LNCAP (cell line): ENCODE results near the gene PRDM15.

ENCODE experiments used
- TF ChIP-seq, protein P1 (sequence below): fragments of 450-650 bp; IDR thresholded peaks from 2 replicates; pipeline ENCODE4 v1.5.1; 2017; ENCODE audit warnings: mild to moderate bottlenecking

PRDM15 gene

DNA sequence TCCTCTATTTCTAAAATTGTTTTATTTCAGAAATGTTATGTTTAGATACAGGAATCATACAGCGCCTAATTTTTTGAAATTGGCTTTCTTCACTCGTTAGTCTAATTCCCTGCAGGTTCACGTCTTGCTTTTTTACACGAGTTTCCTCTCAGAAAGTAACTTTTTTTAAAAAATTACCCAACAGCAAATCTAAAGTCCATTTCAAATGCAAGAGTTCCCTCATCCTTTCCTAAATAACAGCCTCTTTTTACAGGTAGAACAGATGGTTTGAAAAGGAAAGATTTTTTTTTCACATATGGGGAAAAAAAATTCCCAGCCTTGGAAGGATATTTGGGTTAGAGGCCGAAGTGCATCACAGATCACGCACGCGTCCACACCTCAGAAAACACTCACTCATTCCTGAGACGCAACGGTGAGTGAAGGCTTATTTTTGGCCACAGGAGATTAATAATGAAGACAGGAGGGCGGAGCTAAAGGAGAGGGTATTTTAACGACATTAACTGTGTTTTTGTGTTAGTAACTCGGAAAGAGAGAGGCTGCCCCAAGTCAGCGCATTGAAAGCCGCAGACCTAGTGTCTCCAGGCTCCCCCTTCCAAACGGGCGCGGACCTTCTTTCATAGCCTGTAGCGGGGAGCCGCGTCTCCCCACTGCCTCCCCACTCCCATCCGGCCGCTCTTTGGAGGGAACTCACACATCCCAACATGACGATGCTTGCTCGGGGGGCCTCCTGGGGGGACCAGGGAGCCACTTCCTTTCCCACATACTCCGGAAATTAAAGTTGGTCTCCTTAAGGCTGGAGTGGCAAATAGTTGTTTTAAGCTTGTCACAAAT, 111.3 kb downstream of the PRDM15 start:
- TF ChIP-seq, protein P1, sequence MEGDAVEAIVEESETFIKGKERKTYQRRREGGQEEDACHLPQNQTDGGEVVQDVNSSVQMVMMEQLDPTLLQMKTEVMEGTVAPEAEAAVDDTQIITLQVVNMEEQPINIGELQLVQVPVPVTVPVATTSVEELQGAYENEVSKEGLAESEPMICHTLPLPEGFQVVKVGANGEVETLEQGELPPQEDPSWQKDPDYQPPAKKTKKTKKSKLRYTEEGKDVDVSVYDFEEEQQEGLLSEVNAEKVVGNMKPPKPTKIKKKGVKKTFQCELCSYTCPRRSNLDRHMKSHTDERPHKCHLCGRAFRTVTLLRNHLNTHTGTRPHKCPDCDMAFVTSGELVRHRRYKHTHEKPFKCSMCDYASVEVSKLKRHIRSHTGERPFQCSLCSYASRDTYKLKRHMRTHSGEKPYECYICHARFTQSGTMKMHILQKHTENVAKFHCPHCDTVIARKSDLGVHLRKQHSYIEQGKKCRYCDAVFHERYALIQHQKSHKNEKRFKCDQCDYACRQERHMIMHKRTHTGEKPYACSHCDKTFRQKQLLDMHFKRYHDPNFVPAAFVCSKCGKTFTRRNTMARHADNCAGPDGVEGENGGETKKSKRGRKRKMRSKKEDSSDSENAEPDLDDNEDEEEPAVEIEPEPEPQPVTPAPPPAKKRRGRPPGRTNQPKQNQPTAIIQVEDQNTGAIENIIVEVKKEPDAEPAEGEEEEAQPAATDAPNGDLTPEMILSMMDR = no peak

DNA sequence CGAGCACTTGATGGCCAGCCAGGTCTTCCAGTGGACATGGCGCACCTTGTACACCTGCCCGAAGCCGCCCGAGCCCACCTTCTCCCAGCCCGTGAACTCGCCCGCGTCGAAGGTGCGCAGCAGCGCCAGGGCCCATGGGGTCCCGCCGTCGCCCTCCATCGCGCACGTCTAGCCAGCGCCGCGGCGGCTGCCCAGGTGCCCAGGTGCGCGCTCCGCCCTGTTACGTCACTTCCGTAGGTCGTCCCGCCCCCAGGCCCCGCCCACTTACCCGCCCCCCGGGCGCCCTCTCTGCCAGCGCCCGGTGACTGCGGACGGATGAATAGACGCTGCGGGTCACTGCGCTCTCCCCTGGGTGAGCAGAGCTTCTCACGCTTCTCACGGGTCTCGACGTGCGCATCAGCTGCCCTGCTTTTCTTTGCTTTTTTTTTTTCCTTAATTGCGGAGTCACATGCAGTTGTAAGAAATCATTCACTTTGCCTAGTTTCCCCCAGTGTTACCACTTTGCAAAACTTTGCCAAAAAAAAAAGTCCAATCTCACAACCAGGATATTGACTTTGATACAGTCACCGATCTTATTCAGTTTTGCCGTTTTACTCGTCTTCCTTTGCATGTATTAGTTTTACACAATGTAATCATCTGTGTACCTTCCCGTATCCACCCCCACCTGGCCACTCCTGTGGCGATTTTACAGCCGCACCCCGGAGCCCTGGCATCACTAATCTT, 112.1 kb downstream of the PRDM15 start, which contains the start of gene RIPK4:
RIPK4 (minus strand) TSS at position 170 of the 723 bp plus-strand sequence; CDS start at position 159, 11 bp downstream.
- TF ChIP-seq, protein P1 = no peak

DNA sequence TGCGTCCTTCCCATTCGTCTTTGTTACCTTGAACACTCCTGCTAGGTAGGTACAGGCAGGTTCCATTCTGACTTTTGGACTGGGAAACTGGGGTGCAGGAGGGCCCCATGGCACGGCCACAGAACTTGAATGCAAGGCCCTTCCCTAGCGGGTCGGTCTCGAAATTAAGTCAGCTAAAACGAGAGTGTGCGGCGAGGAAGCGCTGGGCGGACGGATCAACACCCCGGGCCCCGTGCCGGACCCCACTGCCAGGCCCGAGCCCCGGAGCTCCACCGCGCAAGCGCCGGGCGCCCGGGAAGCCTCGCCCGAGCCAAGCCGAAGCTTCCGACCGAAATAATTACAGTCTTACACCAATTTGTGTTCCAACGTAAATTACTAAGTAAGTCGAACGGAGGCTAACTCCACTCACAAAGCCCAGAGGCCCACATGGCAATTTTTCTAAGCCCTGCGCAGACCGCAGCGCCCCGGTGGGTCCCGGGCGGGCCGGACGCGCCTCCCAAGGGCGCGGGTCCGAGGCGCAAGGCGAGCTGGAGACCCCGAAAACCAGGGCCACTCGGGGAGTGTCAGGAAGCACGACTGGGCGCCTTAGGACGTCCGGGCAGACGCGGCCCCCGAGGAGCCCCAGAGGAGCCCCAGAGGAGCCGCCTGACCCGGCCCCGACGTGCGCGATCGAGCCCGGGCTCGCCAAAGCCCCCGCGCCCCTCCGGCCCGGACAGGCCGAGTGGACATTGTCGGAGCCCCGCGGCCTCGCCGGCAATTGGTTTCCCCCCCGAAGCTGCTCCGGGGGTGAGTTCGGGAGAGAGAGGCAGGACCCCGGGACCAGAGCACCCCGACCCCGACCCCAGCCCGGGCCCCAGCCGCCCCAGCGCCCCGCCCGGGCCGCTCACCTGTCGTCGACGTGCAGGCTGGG, 112.9 kb downstream of the PRDM15 start:
- TF ChIP-seq, protein P1 = no peak

DNA sequence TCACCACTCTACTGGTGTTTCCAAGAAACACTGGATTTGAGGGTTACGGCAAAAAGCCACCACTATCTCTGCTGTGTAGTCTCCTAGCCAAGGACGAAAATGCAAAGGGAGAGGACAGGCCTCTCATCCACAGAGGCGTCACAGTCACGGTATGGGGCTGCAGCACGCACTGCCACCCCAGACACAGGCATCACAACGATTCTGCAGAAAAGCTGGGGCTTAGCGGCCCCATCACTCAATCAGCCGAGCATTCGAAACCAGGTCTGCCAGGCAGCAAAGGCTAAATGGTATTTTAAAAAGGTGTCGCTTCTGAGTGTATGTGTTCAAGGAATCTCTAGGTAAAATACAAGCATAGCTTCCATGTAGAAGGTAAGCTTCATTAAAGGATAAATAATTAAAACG, 113.7 kb downstream of the PRDM15 start:
- TF ChIP-seq, protein P1 = no peak

DNA sequence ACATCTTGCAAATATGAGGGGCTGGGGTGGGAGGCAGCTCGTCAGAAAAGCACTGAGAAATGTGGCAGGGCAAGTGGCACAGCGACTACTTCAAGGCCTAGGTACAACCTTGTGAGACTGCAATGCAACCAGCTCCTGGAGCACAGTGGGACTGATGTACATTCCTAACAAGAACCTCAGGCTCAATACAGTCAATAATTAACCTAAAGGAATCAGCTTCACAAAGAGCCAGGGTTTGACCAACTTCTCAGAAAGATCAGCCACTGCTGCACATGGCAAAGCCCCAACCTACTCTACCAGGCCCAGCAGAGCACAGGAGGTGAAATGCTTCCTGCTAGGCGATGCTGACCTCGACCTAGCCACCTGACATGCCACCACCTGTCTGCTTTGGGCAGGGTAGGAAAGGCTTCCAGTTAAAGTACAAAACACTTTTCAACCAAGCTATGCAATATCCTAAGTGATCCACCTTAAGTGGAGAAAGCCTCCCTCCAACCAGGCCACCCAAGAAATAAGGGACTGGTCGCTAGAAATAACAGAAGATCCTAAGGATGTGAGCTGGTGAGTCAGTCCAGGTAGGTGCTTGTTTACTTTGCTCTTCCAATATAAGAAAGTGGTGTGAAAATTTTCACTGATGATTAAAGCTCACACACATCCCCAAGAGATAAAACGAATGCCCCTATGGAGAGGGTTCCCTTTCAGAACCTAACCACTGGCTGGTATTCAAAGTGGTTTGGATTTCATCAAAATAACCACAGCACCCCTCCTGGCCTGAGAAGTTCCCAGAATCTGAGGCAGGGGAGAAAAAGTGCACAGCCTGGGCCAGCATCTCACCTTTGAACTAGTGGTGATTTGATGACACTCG, 114.4 kb downstream of the PRDM15 start:
- TF ChIP-seq, protein P1 = no peak

DNA sequence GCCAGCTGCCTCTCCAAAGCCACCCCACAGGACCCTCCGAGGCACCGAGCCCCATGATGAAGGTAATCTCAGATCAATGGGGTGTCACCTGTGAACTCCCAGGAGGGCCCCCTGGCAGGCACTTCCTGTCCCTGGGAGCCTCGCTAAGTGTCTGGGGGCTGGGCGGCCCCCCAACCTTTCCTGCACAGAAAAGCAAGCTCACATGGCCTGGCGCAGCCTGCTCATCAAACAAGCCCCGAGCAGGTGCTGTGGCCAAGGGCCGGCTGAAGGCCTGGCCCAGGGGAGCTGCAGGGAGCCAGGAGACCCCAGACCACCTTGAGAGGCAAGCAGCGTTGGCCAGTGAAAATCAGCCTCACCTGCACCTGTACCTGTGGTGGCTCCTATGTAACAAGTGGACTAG, 115.1 kb downstream of the PRDM15 start:
- TF ChIP-seq, protein P1 = no peak
